Omental fat pad (tissue), 4 donors: ENCODE results near the gene TAPT1. TPM values are rescaled to one million over a fixed set of nuclear protein-coding genes. Genes with fewer than 3 reads are reported as not detected.
A peak's percentile ranks its signal among the peaks of the same experiment; 100 is the strongest.

Experiments
- ATAC-seq: fragments of 150-250 bp; one replicate; pipeline ENCODE4 v1.9.1; 2016; ENCODE audit warnings: mild to moderate bottlenecking, moderate library complexity; ENCODE audit not compliant: low FRiP score
- DNase-seq: peaks from one replicate; pipeline ENCODE4 v3.0.0-alpha.2; 2019; ENCODE audit warnings: low spot score
- total RNA-seq, 4 donors: library from RNA; depleted of rRNA; stranded (reverse); fragments of >200 nt; gene quantifications; one replicate each; pipeline ENCODE4 v1.1.0, GENCODE V29; 2016
- TF ChIP-seq, protein P1 (sequence below), 3 donors: fragments of 450-650 bp; IDR thresholded peaks; one replicate each; pipeline ENCODE4 v1.5.1; 2016 to 2017; ENCODE audit warnings: antibody characterized with exemption in 3 of 3, mild to moderate bottlenecking in 3 of 3, moderate library complexity in 2 of 3

Gene TAPT1
- total RNA-seq, 4 donors from 2014 or later: 21.5 to 31.9 (median 28.6) TPM

DNA sequence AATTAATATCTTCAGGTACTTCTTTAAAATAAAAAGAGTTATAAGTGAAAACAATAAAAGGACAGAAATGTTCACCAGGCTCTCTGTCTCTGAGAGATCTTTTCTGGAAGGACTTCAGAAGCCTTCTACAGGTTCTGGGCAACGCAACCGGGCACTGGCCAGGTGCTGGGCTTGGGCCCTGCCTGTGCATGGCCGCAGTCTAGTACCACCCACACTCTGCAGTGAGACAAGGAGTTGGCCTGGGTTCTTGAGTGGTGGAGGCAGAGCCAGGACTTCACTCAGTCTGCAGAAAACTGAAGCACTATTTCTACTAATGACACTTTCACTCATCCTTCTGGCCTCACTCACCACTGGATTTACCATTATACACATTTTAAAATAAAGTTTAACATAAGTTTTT, 21.8 kb downstream of the TAPT1 start:
- ATAC-seq (no peak), DNase-seq (no peak)
- TF ChIP-seq, protein P1, sequence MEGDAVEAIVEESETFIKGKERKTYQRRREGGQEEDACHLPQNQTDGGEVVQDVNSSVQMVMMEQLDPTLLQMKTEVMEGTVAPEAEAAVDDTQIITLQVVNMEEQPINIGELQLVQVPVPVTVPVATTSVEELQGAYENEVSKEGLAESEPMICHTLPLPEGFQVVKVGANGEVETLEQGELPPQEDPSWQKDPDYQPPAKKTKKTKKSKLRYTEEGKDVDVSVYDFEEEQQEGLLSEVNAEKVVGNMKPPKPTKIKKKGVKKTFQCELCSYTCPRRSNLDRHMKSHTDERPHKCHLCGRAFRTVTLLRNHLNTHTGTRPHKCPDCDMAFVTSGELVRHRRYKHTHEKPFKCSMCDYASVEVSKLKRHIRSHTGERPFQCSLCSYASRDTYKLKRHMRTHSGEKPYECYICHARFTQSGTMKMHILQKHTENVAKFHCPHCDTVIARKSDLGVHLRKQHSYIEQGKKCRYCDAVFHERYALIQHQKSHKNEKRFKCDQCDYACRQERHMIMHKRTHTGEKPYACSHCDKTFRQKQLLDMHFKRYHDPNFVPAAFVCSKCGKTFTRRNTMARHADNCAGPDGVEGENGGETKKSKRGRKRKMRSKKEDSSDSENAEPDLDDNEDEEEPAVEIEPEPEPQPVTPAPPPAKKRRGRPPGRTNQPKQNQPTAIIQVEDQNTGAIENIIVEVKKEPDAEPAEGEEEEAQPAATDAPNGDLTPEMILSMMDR (IDR thresholded peaks at IDR 0.05): no peak

DNA sequence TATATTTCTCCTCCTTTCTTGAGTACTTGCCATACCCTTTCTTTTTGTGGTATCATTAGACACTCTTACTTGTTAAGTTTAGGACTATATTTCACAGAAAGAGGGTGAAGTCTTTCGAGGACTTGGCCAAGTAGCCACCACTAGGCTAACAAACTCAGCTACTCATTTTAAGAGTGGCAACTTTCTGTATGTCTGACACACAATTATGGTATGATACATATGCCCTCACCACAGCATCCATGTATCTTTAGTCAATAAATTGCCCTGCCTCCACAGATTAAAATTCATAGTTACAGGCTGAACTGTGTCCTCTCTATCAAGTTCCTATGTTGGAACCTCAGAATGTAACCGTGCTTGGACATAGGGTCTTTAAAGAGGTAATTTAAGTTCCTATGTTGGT, 23.2 kb downstream of the TAPT1 start:
- TF ChIP-seq, protein P1 (IDR thresholded peaks at IDR 0.05): no peak
- DNase-seq: no peak
- no peak for ATAC-seq

DNA sequence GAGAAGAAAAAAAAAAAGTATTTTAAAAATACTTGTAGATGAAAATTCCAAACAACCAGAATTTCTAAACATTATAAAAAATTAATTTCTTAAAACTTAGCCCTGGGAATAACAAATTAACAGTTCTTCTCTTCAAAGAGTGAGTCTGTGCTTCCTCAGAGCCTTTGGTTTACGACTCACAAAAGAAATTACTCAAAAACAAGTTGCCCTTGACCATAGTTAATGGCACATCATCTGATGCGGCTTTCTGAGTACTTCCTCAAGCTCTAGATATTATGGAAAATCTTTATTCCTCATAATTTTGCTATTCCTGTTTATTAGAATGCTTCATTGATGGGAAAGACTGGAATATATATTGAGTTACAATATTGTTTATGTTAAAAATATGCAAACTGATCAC, 23.7 kb downstream of the TAPT1 start:
- no peak for DNase-seq
- ATAC-seq: no peak
- TF ChIP-seq, protein P1 (IDR thresholded peaks at IDR 0.05): no peak

DNA sequence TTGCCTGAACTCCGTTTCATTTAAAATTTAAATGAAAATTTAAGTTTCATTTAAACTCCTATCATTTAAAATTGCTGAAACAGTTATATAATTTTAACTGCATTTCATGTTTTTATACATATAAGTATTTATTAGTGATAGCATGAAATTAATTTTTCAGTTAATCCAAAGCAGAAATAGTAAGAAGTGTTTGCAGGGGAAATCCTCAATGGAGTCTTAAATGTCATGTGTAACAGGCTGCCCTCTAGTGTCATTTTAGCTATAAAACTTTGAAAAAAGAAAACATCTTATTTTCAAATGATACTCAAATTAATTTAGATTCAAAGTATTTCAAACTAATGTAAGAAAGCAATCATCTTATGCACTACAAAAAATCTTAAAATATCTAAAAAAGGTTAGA, 27.2 kb downstream of the TAPT1 start:
- DNase-seq: no peak
- TF ChIP-seq, protein P1 (IDR thresholded peaks at IDR 0.05): no peak
- ATAC-seq: no peak

DNA sequence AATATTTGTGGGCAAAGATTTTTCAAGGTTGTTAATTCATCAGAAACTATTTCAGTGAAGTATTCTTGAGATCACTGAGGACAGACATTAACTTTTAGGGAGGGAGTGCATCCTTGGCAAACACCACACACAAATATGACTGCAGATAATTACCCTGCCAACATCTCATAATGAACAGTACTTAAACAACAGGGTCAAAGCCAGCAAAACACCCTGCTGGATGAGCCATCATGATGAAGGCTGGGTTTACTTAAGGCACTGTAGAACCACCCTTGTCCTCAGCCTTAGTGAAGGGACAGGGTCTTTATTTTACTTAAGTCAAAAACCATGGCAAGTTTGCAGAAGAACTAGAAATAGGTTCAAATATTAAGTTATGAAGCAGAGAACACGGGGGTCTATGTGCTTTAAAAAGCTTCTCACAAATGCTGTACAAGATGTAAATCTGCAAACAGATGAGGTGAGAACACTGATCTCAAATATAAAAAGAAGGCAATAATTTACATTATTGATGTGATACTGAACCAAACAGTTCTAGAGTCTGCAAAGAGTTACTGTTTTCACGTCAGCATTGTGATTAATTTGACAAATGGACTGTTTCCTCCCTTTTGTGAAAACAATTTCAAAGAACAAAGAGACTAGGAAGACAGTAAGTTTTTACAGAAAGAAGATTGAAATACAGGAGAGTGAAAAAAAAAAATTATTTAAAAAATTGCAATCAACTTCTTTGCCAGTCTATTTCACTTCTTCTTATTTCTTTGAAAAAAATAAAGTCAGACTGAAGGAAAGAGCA, 28.2 kb downstream of the TAPT1 start:
- peak; percentile 32 for ATAC-seq
- TF ChIP-seq, protein P1 (IDR thresholded peaks at IDR 0.05): no peak
- DNase-seq: no peak

DNA sequence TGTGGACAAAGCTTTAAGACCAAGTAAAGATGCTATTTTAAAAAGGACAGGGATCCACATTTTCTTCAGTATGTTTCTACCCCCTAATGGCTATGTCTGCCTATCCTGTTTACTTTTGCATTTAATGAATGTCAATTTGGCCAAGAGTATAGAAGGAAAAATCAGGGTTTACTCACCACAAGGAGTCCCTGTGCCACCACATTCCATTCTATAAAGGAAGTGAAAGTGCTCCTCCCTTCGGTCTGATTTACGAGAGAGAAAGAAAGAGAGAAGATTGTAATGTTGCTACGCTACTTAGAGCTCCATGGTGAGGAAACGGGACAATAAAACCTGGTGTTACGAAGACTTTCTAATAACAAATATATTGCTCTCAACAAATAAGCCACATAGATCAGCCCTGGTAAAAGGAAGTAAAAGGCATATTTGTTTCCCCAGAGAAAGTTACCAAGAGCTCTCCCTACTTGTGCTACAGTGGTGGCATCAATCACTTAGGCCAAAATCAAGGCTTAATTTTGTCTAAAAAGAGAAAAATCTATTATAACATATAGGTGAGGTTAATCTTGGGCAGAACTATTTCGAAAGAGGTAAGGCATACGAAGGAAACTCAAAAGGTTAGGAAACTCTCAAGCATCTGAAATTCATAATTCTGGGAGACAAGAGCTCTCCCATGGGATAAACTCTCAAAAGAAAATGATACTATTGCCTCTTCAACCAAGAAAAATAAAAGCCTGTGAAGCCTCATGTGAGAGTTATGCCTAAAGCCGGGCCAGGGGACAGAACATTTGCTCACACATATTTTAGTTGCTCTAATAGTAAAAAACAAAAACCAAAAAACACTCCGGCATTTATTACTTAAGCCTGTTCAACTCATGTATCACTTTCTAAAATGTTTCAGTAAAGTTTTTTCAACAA, 29.5 kb downstream of the TAPT1 start:
- ATAC-seq (peak; percentile 83), DNase-seq (no peak)
- TF ChIP-seq, protein P1 (IDR thresholded peaks at IDR 0.05): no peak
